ENCODE measurements around the gene LRRC26.

- TF ChIP-seq CTCF (optimal IDR thresholded peaks at IDR 0.05 in 1 of 3, IDR thresholded peaks at IDR 0.05 in 1 of 3, conservative IDR thresholded peaks at IDR 0.05 in 1 of 3; ENCODE audit: extremely low read depth in 1 of 3, insufficient read depth in 2 of 3, low read length in 3 of 3) (peak in 2 of 3 experiments; percentile 14 to 38), EZH2 (IDR thresholded peaks at IDR 0.05; ENCODE audit: low read length) (no peak)
Observed at GRCh38 chr9:137213160-137214060, 43.6 kb upstream of the LRRC26 start.

Data from keratinocyte (primary cell).